HEK293 (cell line): Measurements from ENCODE around the gene HMG20A.

Experiments
- KLF9 ChIP-seq: fragments of 450-650 bp; formaldehyde crosslinking; IDR thresholded peaks from 2 replicates; pipeline ENCODE4 v1.5.1; 2016; ENCODE audit warnings: missing biosample characterization, missing genetic modification characterization, low read depth
- ZNF133 ChIP-seq: fragments of 450-650 bp; formaldehyde crosslinking; IDR thresholded peaks from 2 replicates; pipeline ENCODE4 v1.5.1; 2016; ENCODE audit warnings: missing biosample characterization, missing genetic modification characterization
- ZNF274 ChIP-seq, 2 experiments: fragments of 200-500 bp in 1 of 2; fragments of 450-650 bp in 1 of 2; sonication (Bioruptor generic) in 1 of 2; formaldehyde crosslinking in 1 of 2; IDR thresholded peaks; 2 replicates each; pipeline versions ENCODE4 v1.5.1 to v1.6.1; 2014 to 2016; ENCODE audit warnings: borderline replicate concordance in 1 of 2, inconsistent platforms in 1 of 2, low read length in 1 of 2, missing biosample characterization in 1 of 2, missing genetic modification characterization in 1 of 2
- TF ChIP-seq, protein P1 (sequence below): fragments of 450-650 bp; formaldehyde crosslinking; IDR thresholded peaks from 2 replicates; pipeline ENCODE4 v1.5.1; 2016; ENCODE audit warnings: missing biosample characterization, missing genetic modification characterization
- TF ChIP-seq, protein P2 (sequence below): fragments of 450-650 bp; formaldehyde crosslinking; IDR thresholded peaks from 2 replicates; pipeline ENCODE4 v1.5.1; 2016; ENCODE audit warnings: missing biosample characterization, missing genetic modification characterization

DNA sequence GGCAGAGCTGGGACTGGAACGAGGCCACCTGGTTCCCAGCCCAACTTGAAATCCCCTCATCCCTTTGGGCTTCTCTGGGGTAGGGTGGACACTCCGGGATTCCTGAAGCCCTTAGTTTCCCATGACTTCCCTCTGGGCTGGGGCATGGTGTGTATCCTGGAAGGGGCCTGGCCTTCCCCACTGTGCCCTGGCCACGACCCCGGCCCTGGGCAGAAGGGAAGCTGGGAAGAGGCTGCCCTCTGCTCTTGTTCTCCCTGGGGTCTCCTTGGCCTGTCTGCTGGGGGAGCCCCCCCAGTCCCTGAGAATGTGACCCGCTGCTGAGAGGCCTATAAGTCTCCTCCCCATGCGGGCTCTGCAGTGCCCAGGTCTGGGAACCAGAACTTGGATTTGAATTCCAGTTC is 107.1 kb downstream of the HMG20A start:
- TF ChIP-seq, protein P1, sequence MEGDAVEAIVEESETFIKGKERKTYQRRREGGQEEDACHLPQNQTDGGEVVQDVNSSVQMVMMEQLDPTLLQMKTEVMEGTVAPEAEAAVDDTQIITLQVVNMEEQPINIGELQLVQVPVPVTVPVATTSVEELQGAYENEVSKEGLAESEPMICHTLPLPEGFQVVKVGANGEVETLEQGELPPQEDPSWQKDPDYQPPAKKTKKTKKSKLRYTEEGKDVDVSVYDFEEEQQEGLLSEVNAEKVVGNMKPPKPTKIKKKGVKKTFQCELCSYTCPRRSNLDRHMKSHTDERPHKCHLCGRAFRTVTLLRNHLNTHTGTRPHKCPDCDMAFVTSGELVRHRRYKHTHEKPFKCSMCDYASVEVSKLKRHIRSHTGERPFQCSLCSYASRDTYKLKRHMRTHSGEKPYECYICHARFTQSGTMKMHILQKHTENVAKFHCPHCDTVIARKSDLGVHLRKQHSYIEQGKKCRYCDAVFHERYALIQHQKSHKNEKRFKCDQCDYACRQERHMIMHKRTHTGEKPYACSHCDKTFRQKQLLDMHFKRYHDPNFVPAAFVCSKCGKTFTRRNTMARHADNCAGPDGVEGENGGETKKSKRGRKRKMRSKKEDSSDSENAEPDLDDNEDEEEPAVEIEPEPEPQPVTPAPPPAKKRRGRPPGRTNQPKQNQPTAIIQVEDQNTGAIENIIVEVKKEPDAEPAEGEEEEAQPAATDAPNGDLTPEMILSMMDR (tag by site-specific recombination): no peak
- TF ChIP-seq ZNF274 (IDR thresholded peaks at IDR 0.05; ENCODE audit: low read length): no peak
- no peak for TF ChIP-seq ZNF274 (tag by site-specific recombination; IDR thresholded peaks at IDR 0.05; ENCODE audit: borderline replicate concordance)
- TF ChIP-seq, protein P2, sequence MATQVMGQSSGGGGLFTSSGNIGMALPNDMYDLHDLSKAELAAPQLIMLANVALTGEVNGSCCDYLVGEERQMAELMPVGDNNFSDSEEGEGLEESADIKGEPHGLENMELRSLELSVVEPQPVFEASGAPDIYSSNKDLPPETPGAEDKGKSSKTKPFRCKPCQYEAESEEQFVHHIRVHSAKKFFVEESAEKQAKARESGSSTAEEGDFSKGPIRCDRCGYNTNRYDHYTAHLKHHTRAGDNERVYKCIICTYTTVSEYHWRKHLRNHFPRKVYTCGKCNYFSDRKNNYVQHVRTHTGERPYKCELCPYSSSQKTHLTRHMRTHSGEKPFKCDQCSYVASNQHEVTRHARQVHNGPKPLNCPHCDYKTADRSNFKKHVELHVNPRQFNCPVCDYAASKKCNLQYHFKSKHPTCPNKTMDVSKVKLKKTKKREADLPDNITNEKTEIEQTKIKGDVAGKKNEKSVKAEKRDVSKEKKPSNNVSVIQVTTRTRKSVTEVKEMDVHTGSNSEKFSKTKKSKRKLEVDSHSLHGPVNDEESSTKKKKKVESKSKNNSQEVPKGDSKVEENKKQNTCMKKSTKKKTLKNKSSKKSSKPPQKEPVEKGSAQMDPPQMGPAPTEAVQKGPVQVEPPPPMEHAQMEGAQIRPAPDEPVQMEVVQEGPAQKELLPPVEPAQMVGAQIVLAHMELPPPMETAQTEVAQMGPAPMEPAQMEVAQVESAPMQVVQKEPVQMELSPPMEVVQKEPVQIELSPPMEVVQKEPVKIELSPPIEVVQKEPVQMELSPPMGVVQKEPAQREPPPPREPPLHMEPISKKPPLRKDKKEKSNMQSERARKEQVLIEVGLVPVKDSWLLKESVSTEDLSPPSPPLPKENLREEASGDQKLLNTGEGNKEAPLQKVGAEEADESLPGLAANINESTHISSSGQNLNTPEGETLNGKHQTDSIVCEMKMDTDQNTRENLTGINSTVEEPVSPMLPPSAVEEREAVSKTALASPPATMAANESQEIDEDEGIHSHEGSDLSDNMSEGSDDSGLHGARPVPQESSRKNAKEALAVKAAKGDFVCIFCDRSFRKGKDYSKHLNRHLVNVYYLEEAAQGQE (tag by site-specific recombination): no peak
- no peak for TF ChIP-seq ZNF133 (tag by site-specific recombination)
- no peak for TF ChIP-seq KLF9 (tag by site-specific recombination)
